HL-60 (cell line): ENCODE measurements around the gene CNTN5.

Source experiments
- POLR2AphosphoS5 ChIP-seq: IDR thresholded peaks from 2 replicates; pipeline ENCODE4 v1.6.1; 2012; ENCODE audit warnings: low read depth
- TF ChIP-seq, protein P1 (sequence below): IDR thresholded peaks from one replicate; pipeline ENCODE4 v1.5.1; 2011; ENCODE audit warnings: low read length, control low read depth, inconsistent platforms; ENCODE audit not compliant: insufficient read depth

DNA sequence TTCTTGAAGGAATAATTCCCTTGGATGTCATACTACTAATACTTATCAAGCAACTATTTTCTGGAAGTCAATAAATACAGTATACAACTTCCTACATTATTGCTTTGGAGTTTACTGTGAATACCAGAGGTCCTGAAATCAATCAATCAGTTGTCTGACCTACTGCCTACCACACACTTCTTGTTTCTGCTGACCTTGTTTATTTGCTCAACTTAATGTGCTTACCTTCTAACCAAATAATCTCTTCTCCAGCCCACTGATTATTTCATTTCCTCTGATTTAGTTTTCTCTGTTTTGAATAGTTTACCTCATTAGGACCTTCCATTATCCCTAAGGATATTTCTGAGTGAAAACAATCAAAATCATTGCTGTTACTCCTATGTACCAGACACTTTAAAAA is 1142.7 kb downstream of the CNTN5 start:
- TF ChIP-seq, protein P1, sequence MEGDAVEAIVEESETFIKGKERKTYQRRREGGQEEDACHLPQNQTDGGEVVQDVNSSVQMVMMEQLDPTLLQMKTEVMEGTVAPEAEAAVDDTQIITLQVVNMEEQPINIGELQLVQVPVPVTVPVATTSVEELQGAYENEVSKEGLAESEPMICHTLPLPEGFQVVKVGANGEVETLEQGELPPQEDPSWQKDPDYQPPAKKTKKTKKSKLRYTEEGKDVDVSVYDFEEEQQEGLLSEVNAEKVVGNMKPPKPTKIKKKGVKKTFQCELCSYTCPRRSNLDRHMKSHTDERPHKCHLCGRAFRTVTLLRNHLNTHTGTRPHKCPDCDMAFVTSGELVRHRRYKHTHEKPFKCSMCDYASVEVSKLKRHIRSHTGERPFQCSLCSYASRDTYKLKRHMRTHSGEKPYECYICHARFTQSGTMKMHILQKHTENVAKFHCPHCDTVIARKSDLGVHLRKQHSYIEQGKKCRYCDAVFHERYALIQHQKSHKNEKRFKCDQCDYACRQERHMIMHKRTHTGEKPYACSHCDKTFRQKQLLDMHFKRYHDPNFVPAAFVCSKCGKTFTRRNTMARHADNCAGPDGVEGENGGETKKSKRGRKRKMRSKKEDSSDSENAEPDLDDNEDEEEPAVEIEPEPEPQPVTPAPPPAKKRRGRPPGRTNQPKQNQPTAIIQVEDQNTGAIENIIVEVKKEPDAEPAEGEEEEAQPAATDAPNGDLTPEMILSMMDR: no peak
- TF ChIP-seq POLR2AphosphoS5: no peak
